ENCODE measurements around the gene SESTD1.

GRCh38 chr2:179251870-179252269 lies 12.8 kb downstream of the SESTD1 start:
- TF ChIP-seq IRF1 (CRISPR knock-in tag; IDR thresholded peaks at IDR 0.05; ENCODE audit: low read depth) (no peak), NFE2L1 (CRISPR knock-in tag; IDR thresholded peaks at IDR 0.05; ENCODE audit: borderline replicate concordance) (no peak), KDM5B (CRISPR knock-in tag; IDR thresholded peaks at IDR 0.05; ENCODE audit: borderline replicate concordance) (no peak), YY1 (IDR thresholded peaks at IDR 0.05; ENCODE audit: insufficient read depth, insufficient replicate concordance, low read depth, low read length) (no peak), CCAR2 (optimal IDR thresholded peaks at IDR 0.05; ENCODE audit: low read depth, low read length) (no peak), CTCF (CRISPR knock-in tag; IDR thresholded peaks at IDR 0.05) (no peak), CHD2 (IDR thresholded peaks at IDR 0.05; ENCODE audit: low read depth, low read length) (no peak), ZBTB33 (CRISPR knock-in tag; IDR thresholded peaks at IDR 0.05) (no peak)

Measured in HepG2 (cell line).